ENCODE data around the gene MSLN.

Gene MSLN

DNA sequence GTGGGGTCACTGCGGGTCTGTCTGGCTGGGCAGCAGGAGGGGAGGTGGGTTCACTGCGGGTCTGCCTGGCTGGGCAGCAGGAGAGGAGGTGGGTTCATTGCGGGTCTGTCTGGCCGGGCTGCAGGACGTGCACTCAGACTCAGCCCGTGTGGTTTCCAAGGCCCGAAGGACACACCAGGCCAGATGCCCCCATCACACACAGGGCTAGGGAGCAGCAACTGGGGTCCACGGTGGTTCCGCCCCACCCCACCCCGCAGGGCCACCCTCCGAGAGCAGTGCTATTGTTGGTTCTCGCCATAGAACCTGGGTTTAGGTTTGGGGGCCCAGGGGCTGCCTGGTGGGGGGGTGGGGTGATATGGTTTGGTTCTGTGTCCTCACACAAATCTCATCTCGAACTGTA, 13.9 kb upstream of the MSLN start:
- no peak for TF ChIP-seq EZH2phosphoT487 (IDR thresholded peaks at IDR 0.05; ENCODE audit: low read depth)
- Histone ChIP-seq H4K20me1 (ENCODE audit: insufficient read depth, low read length) (no peaks in the 10 kb centered on the region), H2AFZ (ENCODE audit: low read depth, low read length) (no peak overlapping the region)

GRCh38 chr16:747978-748746, 12.4 kb upstream of the MSLN start:
- H3K27me3 ChIP-seq (ENCODE audit: low read depth, low read length): no peaks in the 10 kb centered on the region
- no peak overlapping the region for H3K9ac ChIP-seq (ENCODE audit: low read length)
- H2AFZ ChIP-seq (ENCODE audit: low read depth, low read length): no peak overlapping the region

More for the DNA sequence above, 13.9 kb upstream of the MSLN start:
- H3K36me3 ChIP-seq (replicated peaks; ENCODE audit: low read depth, low read length): no peaks in the 10 kb centered on the region
- peaks cover 8% of the 10 kb centered on the region for H3K4me1 ChIP-seq (ENCODE audit: low read length)
- no peak overlapping the region for H3K4me2 ChIP-seq (ENCODE audit: low read length)
- H3K9me3 ChIP-seq (ENCODE audit: insufficient read depth, low read length): no peaks in the 10 kb centered on the region
- H3K4me3 ChIP-seq (ENCODE audit: low read length): no peak overlapping the region
- no peak overlapping the region for H3K9ac ChIP-seq (ENCODE audit: low read length)
- no peak overlapping the region for H3K27ac ChIP-seq (ENCODE audit: low read length)
- H3K27me3 ChIP-seq (ENCODE audit: low read depth, low read length): no peaks in the 10 kb centered on the region
- H3K79me2 ChIP-seq (ENCODE audit: low read length): no peaks in the 10 kb centered on the region

DNA sequence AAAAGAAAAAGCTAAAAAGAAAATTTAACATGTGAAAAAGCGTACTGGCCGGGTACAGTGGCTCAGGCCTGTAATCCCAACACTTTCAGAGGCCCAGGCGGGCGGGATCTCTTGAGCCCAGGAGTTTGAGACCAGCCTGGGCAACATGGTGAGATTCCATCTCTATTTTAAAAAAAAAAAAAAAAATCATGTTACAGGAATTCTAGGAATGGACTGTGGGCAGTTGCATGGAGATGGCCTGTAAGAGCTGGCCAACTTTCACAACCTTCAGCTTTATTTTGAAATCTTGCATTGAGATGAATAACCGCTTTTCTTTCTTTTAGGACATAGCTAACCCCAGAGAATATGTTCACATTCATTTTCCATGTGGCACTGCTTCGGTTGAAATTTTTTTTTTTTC, 11.5 kb upstream of the MSLN start:
- Histone ChIP-seq H3K27me3 (ENCODE audit: low read depth, low read length) (no peaks in the 10 kb centered on the region), H3K9ac (ENCODE audit: low read length) (no peak overlapping the region), H3K4me3 (ENCODE audit: low read length) (no peak overlapping the region), H3K4me1 (ENCODE audit: low read length) (peaks cover 27% of the 10 kb centered on the region), H3K9me3 (ENCODE audit: insufficient read depth, low read length) (no peaks in the 10 kb centered on the region), H3K36me3 (replicated peaks; ENCODE audit: low read depth, low read length) (no peaks in the 10 kb centered on the region), H4K20me1 (ENCODE audit: insufficient read depth, low read length) (no peaks in the 10 kb centered on the region), H2AFZ (ENCODE audit: low read depth, low read length) (no peak overlapping the region), H3K4me2 (ENCODE audit: low read length) (no peak overlapping the region), H3K27ac (ENCODE audit: low read length) (no peak overlapping the region), H3K79me2 (ENCODE audit: low read length) (no peaks in the 10 kb centered on the region)
- TF ChIP-seq, protein P1, sequence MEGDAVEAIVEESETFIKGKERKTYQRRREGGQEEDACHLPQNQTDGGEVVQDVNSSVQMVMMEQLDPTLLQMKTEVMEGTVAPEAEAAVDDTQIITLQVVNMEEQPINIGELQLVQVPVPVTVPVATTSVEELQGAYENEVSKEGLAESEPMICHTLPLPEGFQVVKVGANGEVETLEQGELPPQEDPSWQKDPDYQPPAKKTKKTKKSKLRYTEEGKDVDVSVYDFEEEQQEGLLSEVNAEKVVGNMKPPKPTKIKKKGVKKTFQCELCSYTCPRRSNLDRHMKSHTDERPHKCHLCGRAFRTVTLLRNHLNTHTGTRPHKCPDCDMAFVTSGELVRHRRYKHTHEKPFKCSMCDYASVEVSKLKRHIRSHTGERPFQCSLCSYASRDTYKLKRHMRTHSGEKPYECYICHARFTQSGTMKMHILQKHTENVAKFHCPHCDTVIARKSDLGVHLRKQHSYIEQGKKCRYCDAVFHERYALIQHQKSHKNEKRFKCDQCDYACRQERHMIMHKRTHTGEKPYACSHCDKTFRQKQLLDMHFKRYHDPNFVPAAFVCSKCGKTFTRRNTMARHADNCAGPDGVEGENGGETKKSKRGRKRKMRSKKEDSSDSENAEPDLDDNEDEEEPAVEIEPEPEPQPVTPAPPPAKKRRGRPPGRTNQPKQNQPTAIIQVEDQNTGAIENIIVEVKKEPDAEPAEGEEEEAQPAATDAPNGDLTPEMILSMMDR (IDR thresholded peaks at IDR 0.05; ENCODE audit: low read depth, low read length): no peak
- TF ChIP-seq EZH2phosphoT487 (IDR thresholded peaks at IDR 0.05; ENCODE audit: low read depth): no peak

More at GRCh38 chr16:747978-748746, 12.4 kb upstream of the MSLN start:
- Histone ChIP-seq H3K79me2 (ENCODE audit: low read length) (no peaks in the 10 kb centered on the region), H3K27ac (ENCODE audit: low read length) (no peak overlapping the region), H3K4me2 (ENCODE audit: low read length) (no peak overlapping the region), H3K9me3 (ENCODE audit: insufficient read depth, low read length) (no peaks in the 10 kb centered on the region), H3K4me3 (ENCODE audit: low read length) (no peak overlapping the region), H3K4me1 (ENCODE audit: low read length) (peaks cover 23% of the 10 kb centered on the region), H3K36me3 (replicated peaks; ENCODE audit: low read depth, low read length) (no peaks in the 10 kb centered on the region), H4K20me1 (ENCODE audit: insufficient read depth, low read length) (no peaks in the 10 kb centered on the region)
- no peak for TF ChIP-seq EZH2phosphoT487 (IDR thresholded peaks at IDR 0.05; ENCODE audit: low read depth)
- TF ChIP-seq, protein P1 (IDR thresholded peaks at IDR 0.05; ENCODE audit: low read depth, low read length): no peak

- Histone ChIP-seq H3K9me3 (ENCODE audit: insufficient read depth, low read length) (no peaks in the 10 kb centered on the region), H3K36me3 (replicated peaks; ENCODE audit: low read depth, low read length) (no peaks in the 10 kb centered on the region), H3K27me3 (ENCODE audit: low read depth, low read length) (no peaks in the 10 kb centered on the region), H3K9ac (ENCODE audit: low read length) (no peak overlapping the region), H3K4me2 (ENCODE audit: low read length) (no peak overlapping the region), H2AFZ (ENCODE audit: low read depth, low read length) (no peak overlapping the region), H3K27ac (ENCODE audit: low read length) (no peak overlapping the region), H3K79me2 (ENCODE audit: low read length) (no peaks in the 10 kb centered on the region), H3K4me1 (ENCODE audit: low read length) (peaks cover 27% of the 10 kb centered on the region), H4K20me1 (ENCODE audit: insufficient read depth, low read length) (no peaks in the 10 kb centered on the region), H3K4me3 (ENCODE audit: low read length) (no peak overlapping the region)
- TF ChIP-seq, protein P1 (IDR thresholded peaks at IDR 0.05; ENCODE audit: low read depth, low read length): no peak
Observed at GRCh38 chr16:750485-750884, 10.0 kb upstream of the MSLN start.

Measured in OCI-LY3 (cell line).